Liver (tissue), 9 donors: ENCODE measurements around the gene MRPL41. TPM values are rescaled to one million over a fixed set of nuclear protein-coding genes. Genes with fewer than 3 reads are reported as not detected.

Experiments used
- DNase-seq: peaks from one replicate; pipeline ENCODE4 v3.0.0-alpha.2; 2017; ENCODE audit warnings: low spot score
- H3K27ac ChIP-seq, 2 donors: one replicate each; pipeline ENCODE4 v1.7.0; 2013; ENCODE audit warnings: inconsistent platforms in 2 of 2, low read length in 2 of 2, control low read depth in 1 of 2, low read depth in 1 of 2, mild to moderate bottlenecking in 1 of 2
- H3K27me3 ChIP-seq, 4 donors: one replicate each; pipeline versions ENCODE4 v1.6.1 to v1.7.0; 2013; ENCODE audit warnings: low read length in 3 of 4, inconsistent platforms in 1 of 4, mild to moderate bottlenecking in 1 of 4, moderate library complexity in 1 of 4; ENCODE audit not compliant: control insufficient read depth in 4 of 4, insufficient read depth in 4 of 4
- H3K36me3 ChIP-seq, 4 donors: one replicate each; pipeline versions ENCODE4 v1.6.1 to v1.7.0; 2013; ENCODE audit warnings: low read length in 3 of 4, mild to moderate bottlenecking in 3 of 4, low read depth in 1 of 4, moderate library complexity in 1 of 4; ENCODE audit not compliant: control insufficient read depth in 4 of 4, insufficient read depth in 3 of 4
- H3K4me1 ChIP-seq, 4 donors: one replicate each; pipeline versions ENCODE4 v1.6.1 to v1.7.0; 2013; ENCODE audit warnings: low read length in 3 of 4, mild to moderate bottlenecking in 3 of 4, moderate library complexity in 1 of 4; ENCODE audit not compliant: control insufficient read depth in 4 of 4, insufficient read depth in 4 of 4
- H3K4me3 ChIP-seq, 3 donors: one replicate each; pipeline versions ENCODE4 v1.6.1 to v1.7.0; 2013; ENCODE audit warnings: low read length in 3 of 3, control low read depth in 1 of 3, low read depth in 1 of 3, mild to moderate bottlenecking in 1 of 3
- H3K9ac ChIP-seq, 2 donors: one replicate each; pipeline ENCODE4 v1.7.0; 2013; ENCODE audit warnings: low read length in 2 of 2, mild to moderate bottlenecking in 2 of 2, moderate library complexity in 2 of 2, control low read depth in 1 of 2, low read depth in 1 of 2
- H3K9me3 ChIP-seq, 4 donors: one replicate each; pipeline versions ENCODE4 v1.6.1 to v1.7.0; 2013; ENCODE audit warnings: low read length in 3 of 4; ENCODE audit not compliant: control insufficient read depth in 4 of 4
- EGR1 ChIP-seq, 2 donors: IDR thresholded peaks; 2 replicates each; pipeline ENCODE4 v1.6.1; 2016 to 2018; ENCODE audit warnings: antibody characterized with exemption in 2 of 2, low read depth in 2 of 2
- FOXA1 ChIP-seq: IDR thresholded peaks from 2 replicates; pipeline ENCODE4 v1.6.1; 2016; ENCODE audit warnings: antibody characterized with exemption
- GABPA ChIP-seq, 2 donors: IDR thresholded peaks in 1 of 2; conservative IDR thresholded peaks in 1 of 2; 2 replicates each; pipeline ENCODE4 v1.6.1; 2016; ENCODE audit warnings: antibody characterized with exemption in 2 of 2, mild to moderate bottlenecking in 1 of 2, moderate library complexity in 1 of 2
- HNF4A ChIP-seq, 2 donors: conservative IDR thresholded peaks; 2 replicates each; pipeline ENCODE4 v1.6.1; 2016; ENCODE audit warnings: antibody characterized with exemption in 2 of 2, mild to moderate bottlenecking in 2 of 2
- JUND ChIP-seq, 2 donors: IDR thresholded peaks; 2 replicates each; pipeline ENCODE4 v1.6.1; 2016; ENCODE audit warnings: antibody characterized with exemption in 2 of 2
- RAD21 ChIP-seq, 2 donors: IDR thresholded peaks; 2 replicates each; pipeline ENCODE4 v1.6.1; 2016; ENCODE audit warnings: antibody characterized with exemption in 2 of 2, mild to moderate bottlenecking in 2 of 2
- RXRA ChIP-seq, 2 donors: IDR thresholded peaks; 2 replicates each; pipeline ENCODE4 v1.6.1; 2017 to 2018; ENCODE audit warnings: antibody characterized with exemption in 2 of 2, mild to moderate bottlenecking in 1 of 2
- SP1 ChIP-seq: IDR thresholded peaks from 2 replicates; pipeline ENCODE4 v1.6.1; 2018; ENCODE audit warnings: antibody characterized with exemption, mild to moderate bottlenecking
- TAF1 ChIP-seq: conservative IDR thresholded peaks from 2 replicates; pipeline ENCODE4 v1.6.1; 2016; ENCODE audit warnings: antibody characterized with exemption, mild to moderate bottlenecking
- YY1 ChIP-seq: IDR thresholded peaks from 2 replicates; pipeline ENCODE4 v1.6.1; 2016; ENCODE audit warnings: antibody characterized with exemption, mild to moderate bottlenecking
- WGBS: extraction: QIAGEN DNeasy Blood & Tissue Kit; methylation state at CpG from one replicate; pipeline ENCODE4 v1.1.7; 2013; 5-methylcytosine and 5-hydroxymethylcytosine counted together
- polyA plus RNA-seq, 2 donors: library from polyadenylated mRNA; stranded (reverse) in 1 of 2; unstranded in 1 of 2; fragments of 200-250 nt in 1 of 2; fragments of >200 nt in 1 of 2; fragmentation: Nextera tagmentation in 1 of 2; extraction: Ambion mirVana in 1 of 2; gene quantifications; one replicate each; pipeline versions ENCODE4 v1.2.1 to v1.2.3, GENCODE V29; 2013 to 2015
- total RNA-seq, 2 donors: library from RNA; depleted of rRNA; stranded (reverse); fragments of >200 nt; gene quantifications; one replicate each; pipeline ENCODE4 v1.2.3, GENCODE V29; 2014
- TF ChIP-seq, protein P1 (sequence below): fragments of 150-350 bp; IDR thresholded peaks from 2 replicates; pipeline ENCODE4 v1.5.1; 2017; ENCODE audit warnings: improper control_type of control experiment, low read depth, low read length; ENCODE audit not compliant: missing input control
- TF ChIP-seq, protein P2 (sequence below): IDR thresholded peaks from 2 replicates; pipeline ENCODE4 v1.6.1; 2016; ENCODE audit warnings: antibody characterized with exemption
- TF ChIP-seq, protein P3 (sequence below): IDR thresholded peaks from 2 replicates; pipeline ENCODE4 v1.6.1; 2016; ENCODE audit warnings: antibody characterized with exemption, mild to moderate bottlenecking
- TF ChIP-seq, protein P4 (sequence below): IDR thresholded peaks from 2 replicates; pipeline ENCODE4 v1.6.1; 2016; ENCODE audit warnings: antibody characterized with exemption
- donor health status: healthy.
- donor health status: healthy.
- donor health status: healthy.
- donor health status: healthy.
- donor health status: healthy.

The MRPL41 gene
- total and polyA plus RNA-seq, 4 donors, result 31.7 to 120 (median 49.3) TPM

DNA sequence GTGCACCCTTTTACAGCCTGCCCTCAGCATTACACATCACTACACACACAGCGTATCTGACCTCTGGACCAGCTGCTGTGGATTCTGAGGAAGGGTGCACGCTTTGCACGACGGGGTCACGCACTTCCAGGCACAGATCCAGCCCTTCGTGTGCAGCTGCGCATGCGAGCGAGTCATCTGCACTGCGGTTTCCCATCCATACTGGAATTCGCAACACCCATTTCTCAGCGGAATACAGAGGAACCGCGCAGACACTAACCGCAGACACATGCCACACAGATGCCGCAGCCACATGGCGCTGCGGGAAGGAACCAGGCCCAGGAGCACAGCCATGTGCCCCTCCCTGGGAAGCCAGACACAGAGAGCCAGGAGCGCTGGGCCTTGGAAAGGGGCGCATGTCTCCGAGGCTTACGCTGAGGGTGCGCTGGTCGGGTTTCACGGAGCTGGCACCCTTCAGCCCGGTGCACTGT, 44.9 kb upstream of the MRPL41 start (continued):
- TF ChIP-seq, protein P1, sequence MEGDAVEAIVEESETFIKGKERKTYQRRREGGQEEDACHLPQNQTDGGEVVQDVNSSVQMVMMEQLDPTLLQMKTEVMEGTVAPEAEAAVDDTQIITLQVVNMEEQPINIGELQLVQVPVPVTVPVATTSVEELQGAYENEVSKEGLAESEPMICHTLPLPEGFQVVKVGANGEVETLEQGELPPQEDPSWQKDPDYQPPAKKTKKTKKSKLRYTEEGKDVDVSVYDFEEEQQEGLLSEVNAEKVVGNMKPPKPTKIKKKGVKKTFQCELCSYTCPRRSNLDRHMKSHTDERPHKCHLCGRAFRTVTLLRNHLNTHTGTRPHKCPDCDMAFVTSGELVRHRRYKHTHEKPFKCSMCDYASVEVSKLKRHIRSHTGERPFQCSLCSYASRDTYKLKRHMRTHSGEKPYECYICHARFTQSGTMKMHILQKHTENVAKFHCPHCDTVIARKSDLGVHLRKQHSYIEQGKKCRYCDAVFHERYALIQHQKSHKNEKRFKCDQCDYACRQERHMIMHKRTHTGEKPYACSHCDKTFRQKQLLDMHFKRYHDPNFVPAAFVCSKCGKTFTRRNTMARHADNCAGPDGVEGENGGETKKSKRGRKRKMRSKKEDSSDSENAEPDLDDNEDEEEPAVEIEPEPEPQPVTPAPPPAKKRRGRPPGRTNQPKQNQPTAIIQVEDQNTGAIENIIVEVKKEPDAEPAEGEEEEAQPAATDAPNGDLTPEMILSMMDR, result no peak
- TF ChIP-seq EGR1 (IDR thresholded peaks at IDR 0.05; ENCODE audit: low read depth in 2 of 2) (no peak), RXRA (IDR thresholded peaks at IDR 0.05) (no peak), SP1 (no peak), FOXA1 (no peak), YY1 (no peak)
- TF ChIP-seq, protein P2, sequence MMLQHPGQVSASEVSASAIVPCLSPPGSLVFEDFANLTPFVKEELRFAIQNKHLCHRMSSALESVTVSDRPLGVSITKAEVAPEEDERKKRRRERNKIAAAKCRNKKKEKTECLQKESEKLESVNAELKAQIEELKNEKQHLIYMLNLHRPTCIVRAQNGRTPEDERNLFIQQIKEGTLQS, result no peak

DNA sequence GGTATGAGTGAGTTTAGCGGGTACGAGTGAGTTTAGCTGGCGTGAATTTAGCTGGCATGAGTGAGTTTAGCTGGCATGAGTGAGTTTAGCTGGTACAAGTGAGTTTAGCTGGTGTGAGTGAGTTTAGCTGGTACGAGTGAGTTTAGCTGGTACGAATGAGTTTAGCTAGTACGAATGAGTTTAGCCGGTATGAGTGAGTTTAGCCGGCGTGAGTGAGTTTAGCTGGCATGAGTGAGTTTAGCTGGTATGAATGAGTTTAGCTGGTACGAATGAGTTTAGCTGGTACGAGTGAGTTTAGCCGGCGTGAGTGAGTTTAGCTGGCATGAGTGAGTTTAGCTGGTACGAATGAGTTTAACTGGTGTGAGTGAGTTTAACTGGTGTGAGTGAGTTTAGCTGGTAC, 42.5 kb upstream of the MRPL41 start:
- Histone ChIP-seq H3K27ac (no peak overlapping the region), H3K4me3 (no peak overlapping the region), H3K36me3 (peaks cover 0 to 9% (median 4%) of the 10 kb centered on the region in 4 donors), H3K27me3 (no peaks in the 10 kb centered on the region), H3K9ac (no peak overlapping the region), H3K4me1 (no peaks in the 10 kb centered on the region), H3K9me3 (no peaks in the 10 kb centered on the region)
- TF ChIP-seq HNF4A (conservative IDR thresholded peaks at IDR 0.05), result no peak
- TF ChIP-seq EGR1 (IDR thresholded peaks at IDR 0.05; ENCODE audit: low read depth in 2 of 2), result no peak
- TF ChIP-seq, protein P2, result no peak
- TF ChIP-seq GABPA (IDR thresholded peaks at IDR 0.05 in 1 of 2, conservative IDR thresholded peaks at IDR 0.05 in 1 of 2), result no peak
- TF ChIP-seq, protein P3, sequence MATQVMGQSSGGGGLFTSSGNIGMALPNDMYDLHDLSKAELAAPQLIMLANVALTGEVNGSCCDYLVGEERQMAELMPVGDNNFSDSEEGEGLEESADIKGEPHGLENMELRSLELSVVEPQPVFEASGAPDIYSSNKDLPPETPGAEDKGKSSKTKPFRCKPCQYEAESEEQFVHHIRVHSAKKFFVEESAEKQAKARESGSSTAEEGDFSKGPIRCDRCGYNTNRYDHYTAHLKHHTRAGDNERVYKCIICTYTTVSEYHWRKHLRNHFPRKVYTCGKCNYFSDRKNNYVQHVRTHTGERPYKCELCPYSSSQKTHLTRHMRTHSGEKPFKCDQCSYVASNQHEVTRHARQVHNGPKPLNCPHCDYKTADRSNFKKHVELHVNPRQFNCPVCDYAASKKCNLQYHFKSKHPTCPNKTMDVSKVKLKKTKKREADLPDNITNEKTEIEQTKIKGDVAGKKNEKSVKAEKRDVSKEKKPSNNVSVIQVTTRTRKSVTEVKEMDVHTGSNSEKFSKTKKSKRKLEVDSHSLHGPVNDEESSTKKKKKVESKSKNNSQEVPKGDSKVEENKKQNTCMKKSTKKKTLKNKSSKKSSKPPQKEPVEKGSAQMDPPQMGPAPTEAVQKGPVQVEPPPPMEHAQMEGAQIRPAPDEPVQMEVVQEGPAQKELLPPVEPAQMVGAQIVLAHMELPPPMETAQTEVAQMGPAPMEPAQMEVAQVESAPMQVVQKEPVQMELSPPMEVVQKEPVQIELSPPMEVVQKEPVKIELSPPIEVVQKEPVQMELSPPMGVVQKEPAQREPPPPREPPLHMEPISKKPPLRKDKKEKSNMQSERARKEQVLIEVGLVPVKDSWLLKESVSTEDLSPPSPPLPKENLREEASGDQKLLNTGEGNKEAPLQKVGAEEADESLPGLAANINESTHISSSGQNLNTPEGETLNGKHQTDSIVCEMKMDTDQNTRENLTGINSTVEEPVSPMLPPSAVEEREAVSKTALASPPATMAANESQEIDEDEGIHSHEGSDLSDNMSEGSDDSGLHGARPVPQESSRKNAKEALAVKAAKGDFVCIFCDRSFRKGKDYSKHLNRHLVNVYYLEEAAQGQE, result no peak
- TF ChIP-seq TAF1, result no peak
- no peak for TF ChIP-seq FOXA1
- TF ChIP-seq, protein P1, result no peak
- TF ChIP-seq, protein P4, sequence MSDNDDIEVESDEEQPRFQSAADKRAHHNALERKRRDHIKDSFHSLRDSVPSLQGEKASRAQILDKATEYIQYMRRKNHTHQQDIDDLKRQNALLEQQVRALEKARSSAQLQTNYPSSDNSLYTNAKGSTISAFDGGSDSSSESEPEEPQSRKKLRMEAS, result no peak
- no peak for TF ChIP-seq RAD21 (IDR thresholded peaks at IDR 0.05)
- TF ChIP-seq JUND (IDR thresholded peaks at IDR 0.05), result no peak
- no peak for DNase-seq
- 85% methylated on average over 14 of the region's 14 CpGs for WGBS
